Measurements from ENCODE around the gene FAM13A.

Gene FAM13A

DNA sequence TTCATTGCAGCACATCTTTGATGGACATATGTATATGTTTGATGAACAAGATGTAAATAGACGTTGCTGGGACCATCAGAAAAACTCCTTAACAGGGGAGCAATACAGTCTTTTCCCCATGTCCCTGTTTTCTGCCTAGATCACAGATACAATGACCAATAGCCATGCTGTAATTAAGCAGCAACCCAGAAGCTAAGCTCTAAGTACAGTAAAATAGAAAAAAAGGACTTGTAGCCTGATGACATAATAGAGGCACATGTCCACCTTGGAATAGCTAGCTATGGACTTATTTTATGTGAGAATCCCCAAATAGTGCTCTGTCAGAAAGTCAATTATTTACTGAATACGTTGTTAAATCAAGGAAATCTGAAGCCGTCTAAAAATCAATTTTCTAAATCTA lies 14.9 kb downstream of the FAM13A start:
- TF ChIP-seq ZFX (IDR thresholded peaks at IDR 0.05; ENCODE audit: borderline replicate concordance) = no peak
- TF ChIP-seq, protein P1, sequence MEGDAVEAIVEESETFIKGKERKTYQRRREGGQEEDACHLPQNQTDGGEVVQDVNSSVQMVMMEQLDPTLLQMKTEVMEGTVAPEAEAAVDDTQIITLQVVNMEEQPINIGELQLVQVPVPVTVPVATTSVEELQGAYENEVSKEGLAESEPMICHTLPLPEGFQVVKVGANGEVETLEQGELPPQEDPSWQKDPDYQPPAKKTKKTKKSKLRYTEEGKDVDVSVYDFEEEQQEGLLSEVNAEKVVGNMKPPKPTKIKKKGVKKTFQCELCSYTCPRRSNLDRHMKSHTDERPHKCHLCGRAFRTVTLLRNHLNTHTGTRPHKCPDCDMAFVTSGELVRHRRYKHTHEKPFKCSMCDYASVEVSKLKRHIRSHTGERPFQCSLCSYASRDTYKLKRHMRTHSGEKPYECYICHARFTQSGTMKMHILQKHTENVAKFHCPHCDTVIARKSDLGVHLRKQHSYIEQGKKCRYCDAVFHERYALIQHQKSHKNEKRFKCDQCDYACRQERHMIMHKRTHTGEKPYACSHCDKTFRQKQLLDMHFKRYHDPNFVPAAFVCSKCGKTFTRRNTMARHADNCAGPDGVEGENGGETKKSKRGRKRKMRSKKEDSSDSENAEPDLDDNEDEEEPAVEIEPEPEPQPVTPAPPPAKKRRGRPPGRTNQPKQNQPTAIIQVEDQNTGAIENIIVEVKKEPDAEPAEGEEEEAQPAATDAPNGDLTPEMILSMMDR (IDR thresholded peaks at IDR 0.05) = no peak
- no peak overlapping the region for H3K27ac ChIP-seq

DNA sequence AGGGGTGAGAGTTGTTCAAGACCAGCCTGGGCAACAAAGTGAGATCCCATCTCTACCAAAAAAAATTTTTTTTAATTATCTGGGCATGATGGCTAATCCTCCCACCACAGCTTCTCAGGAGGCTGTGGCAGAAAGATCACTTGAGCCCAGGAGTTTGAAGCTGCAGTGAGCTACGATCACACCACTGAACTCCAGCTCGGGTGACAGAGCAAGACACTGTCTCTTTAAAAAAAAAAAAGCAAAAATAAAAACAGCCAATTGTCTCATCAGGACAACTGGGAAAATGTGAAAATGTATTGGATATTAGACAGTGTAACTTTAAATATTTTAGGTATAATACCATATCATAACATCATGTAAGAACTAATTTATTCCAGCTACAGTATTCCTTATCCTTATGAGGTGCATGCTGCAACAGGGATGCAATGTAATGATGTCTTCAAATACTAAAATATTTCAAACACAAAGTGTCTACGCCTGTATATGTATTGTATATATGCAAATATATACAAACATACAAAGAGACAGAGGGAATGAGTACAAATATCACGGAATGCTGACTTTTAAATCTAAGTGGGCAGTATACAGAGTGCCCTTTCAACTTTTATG lies 17.2 kb downstream of the FAM13A start:
- TF ChIP-seq ZFX (IDR thresholded peaks at IDR 0.05; ENCODE audit: borderline replicate concordance) = no peak
- TF ChIP-seq, protein P1 (IDR thresholded peaks at IDR 0.05) = no peak
- no peak overlapping the region for H3K27ac ChIP-seq

DNA sequence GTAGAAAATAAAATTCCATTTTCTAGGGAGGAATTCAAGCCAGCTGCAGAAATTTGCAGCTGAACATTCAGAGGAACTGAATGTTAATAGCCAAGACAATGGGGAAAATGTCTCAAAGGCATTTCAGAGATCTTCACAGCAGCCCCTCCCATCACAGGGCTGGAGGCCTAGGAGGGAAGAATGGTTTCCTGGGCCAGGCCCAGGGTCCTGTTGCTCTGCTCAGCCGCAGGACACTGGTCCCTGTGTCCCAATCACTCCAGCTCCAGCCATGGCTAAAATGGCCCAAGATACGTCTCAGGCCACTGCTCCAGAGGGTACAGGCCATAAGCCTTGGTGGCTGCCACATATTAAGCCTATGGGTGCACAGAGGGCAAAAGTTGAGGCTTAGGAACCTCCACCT lies 20.4 kb downstream of the FAM13A start:
- H3K27ac ChIP-seq = no peak overlapping the region
- TF ChIP-seq, protein P1 (IDR thresholded peaks at IDR 0.05) = no peak
- TF ChIP-seq ZFX (IDR thresholded peaks at IDR 0.05; ENCODE audit: borderline replicate concordance) = no peak

DNA sequence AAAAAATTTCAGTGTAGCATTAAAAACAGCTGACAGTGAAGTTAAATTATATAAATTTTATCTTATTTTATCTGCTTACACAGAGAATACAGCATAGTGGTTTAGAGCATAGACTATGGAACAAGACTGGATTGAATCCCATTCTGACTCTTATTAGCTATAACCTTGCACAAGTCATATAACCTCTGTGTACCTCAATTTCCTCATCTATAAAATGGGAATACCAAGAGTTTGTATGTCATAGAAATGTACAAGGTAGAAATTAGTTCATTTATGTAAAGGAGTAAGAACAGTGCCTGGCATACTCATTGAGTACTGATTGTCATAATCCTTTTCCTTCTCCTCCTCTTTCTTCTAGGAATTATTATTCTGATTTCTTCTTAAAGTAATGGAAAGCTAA lies 25.7 kb downstream of the FAM13A start:
- TF ChIP-seq, protein P1 (IDR thresholded peaks at IDR 0.05) = no peak
- TF ChIP-seq ZFX (IDR thresholded peaks at IDR 0.05; ENCODE audit: borderline replicate concordance) = no peak
- H3K27ac ChIP-seq = no peak overlapping the region

DNA sequence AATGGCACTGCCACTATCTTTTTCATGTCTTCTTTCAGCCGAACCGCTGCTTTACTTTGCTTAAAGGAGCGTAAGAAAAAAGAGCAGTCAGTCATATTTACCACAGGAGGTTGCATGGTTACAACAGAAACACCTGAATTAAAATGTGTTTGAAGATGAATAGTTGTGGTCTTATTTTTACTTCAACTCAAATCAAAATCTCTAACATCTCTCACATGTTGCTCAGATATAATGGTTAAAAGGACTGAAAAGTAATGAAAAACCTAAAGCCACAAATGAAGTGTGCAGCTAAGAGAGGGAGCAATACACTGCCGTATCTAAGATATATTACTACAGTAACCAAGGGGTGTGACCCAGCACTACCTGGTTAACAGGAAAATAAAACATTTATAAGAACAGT lies 27.4 kb downstream of the FAM13A start:
- no peak overlapping the region for H3K27ac ChIP-seq
- TF ChIP-seq ZFX (IDR thresholded peaks at IDR 0.05; ENCODE audit: borderline replicate concordance) = no peak
- TF ChIP-seq, protein P1 (IDR thresholded peaks at IDR 0.05) = no peak

DNA sequence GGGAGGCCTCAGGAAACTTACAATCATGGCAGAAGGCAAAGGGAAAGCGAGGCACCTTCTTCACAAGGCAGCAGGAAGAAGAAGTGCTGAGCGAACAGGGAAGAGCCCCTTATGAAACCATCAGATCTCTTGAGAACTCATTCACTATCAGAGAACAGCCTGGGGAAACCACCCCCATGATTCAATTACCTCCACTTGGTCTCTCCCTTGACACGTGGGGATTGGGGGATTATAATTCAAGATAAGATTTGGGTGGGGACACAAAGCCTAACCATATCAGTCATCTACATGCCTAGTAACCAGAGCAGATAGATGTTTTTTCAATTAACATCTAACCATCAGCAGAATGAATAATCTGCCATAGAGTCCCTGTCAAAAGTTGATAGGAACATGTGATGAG lies 30.4 kb downstream of the FAM13A start:
- TF ChIP-seq ZFX (IDR thresholded peaks at IDR 0.05; ENCODE audit: borderline replicate concordance) = no peak
- TF ChIP-seq, protein P1 (IDR thresholded peaks at IDR 0.05) = no peak
- no peak overlapping the region for H3K27ac ChIP-seq

DNA sequence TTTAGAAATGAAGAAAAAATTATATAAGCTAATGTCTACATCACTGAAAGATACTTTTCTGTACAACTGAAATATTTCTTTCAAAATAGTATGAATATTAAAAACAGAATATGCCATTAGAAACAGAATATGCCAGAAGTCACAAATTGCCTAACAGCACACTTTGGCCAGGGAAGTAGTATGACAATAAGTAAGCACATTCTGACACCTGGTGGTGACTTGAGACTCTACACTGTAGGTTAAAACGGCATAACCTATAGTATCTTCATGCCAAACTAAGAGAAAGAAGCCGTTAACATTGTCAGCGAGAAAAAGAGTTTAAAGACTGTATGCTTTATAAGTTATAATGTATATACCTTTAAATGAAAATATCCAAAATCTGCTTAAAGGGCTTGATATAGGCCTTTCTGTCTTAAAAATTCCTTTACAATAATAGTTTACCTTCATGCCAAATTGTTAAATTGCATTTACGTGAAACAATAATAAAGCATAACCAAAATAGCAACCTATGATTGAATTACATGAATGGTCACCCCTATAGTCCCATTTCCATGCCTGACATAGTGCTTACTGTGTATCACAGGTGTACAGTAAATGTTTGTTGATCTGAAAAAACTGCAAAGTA lies 32.8 kb downstream of the FAM13A start:
- no peak overlapping the region for H3K27ac ChIP-seq
- no peak for TF ChIP-seq ZFX (IDR thresholded peaks at IDR 0.05; ENCODE audit: borderline replicate concordance)
- TF ChIP-seq, protein P1 (IDR thresholded peaks at IDR 0.05) = peak; percentile 82
